AG20443 (cell line): ENCODE results near the gene SYTL2.
"Not testable (repeated sequence)": the region's sequence is repeated elsewhere in the genome, so short reads cannot be mapped to it uniquely, and the experiment has no call there.

ENCODE experiments used
- DNase-seq: peaks from one replicate; pipeline ENCODE4 v3.0.0; 2012; ENCODE audit warnings: low spot score, mixed read lengths

The SYTL2 gene

DNA sequence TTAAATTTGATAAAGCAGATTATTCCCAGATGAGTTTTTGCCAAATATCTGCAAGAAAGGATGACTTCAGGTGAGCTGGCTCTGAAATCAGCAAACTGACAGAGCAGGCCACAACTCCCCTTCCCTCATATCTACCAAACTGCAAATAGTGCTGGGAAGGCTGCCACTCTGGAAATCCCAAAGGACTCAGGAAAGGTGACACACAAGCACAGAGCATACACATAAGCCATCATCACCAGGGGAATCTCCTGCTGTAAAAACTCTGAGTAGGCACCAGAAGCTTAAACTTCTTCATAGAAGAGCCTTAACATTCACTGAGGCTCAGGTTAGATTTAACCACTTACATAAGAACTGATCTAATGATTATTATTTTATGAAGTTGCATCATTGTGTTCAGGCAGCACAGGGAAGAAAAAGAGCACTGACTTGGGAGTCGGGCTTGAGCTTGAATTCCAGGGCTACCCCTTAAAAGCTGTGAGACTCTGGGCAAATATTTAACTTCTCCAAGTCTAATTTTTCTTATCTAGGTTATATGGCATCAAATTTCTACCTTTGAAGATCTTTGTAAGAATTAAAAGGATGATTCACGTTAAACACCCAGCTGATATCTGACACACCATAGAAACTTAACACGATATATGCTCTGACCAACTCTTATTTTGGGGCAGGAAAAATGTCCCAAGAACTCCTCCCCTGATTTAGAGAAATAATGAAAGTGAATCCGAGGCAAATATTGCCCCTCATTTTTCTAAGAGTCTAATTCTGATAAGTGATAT lies 15.0 kb downstream of the SYTL2 start:
- no peak for DNase-seq

DNA sequence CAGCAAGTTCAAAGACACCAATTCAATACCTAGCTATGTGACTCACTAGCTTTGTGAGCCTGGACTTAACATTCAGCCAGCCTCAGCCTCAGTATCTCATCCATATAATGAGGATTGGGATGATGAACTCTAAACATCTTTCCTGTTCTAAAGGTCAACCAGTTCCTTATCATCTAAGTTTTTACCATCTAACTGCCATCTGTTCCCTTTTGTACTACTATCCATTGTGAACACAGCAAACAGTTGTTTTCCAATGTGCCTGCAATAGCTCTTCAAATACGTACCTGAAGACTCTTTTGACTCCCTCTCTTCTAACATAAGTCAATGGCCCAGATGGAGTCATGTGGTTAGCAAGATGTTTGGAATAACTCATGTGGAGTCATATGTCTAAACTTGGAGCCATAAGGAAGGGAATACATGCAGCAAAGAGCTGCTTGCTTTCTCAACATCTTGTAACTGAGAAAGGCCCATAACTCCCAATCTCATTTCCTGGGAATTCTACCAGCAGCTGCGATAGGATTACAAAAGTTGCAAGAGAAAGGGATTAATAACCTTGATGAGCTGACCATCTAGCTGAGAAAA lies 19.4 kb downstream of the SYTL2 start:
- DNase-seq, result no peak

GRCh38 chr11:85787809-85788760 lies 22.9 kb downstream of the SYTL2 start:
- no peak for DNase-seq

DNA sequence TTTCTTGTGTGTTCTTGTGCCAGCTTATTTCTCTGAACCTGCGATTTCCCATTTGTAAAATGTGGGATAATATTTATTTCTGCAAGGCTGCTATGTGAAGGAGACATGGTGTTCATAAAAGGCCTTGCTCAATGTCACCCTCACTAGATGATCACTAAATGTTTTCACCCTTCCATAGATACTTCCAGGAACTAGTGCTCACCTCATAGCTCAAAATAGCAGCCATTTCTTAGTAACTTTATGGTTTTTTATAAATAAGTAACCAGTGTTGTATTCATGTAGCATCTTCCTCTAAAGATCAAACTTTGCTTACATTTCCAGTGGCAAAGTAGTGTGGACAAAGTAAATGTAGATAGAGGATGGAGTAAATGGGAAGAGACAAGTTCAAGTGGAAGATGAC lies 23.8 kb downstream of the SYTL2 start:
- DNase-seq, result no peak

DNA sequence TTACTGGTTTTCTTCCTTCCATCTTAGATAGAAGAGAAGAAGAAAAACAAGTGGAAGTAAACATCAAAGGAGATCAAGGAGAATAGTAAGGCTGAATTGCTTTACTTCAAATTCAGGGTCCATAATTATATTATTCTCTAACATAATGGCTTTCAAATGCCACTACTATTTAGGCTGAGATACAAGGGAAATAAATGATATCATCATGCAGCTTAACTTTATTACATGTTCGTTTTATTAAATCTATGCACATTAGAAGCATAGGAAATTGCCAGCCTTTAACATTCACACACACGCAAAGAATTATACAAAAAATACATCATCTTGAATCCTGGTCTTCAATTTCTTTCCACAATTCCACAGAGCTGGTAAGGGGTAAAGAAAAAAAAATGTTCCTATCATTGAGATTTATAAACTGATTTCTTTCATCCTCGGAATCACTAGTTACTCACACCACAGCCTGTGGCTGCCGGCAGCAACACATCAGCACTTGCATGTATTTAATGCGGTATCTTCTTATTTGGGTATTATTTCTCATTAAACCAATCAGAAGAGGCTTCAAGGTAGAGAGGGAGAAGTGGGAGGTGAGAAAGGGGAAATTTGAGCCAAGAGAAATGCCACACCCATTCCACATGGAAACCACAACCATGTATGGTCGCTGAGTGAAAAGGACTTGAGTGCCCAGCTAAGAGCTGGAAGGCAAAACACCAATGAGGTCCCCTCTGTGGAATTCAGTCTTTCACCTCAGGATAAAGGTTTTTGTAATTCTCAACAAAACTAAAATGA lies 26.3 kb downstream of the SYTL2 start:
- no peak for DNase-seq

- no peak for DNase-seq
These were observed 27.2 kb downstream of the SYTL2 start for GRCh38 chr11:85783758-85784157.

DNA sequence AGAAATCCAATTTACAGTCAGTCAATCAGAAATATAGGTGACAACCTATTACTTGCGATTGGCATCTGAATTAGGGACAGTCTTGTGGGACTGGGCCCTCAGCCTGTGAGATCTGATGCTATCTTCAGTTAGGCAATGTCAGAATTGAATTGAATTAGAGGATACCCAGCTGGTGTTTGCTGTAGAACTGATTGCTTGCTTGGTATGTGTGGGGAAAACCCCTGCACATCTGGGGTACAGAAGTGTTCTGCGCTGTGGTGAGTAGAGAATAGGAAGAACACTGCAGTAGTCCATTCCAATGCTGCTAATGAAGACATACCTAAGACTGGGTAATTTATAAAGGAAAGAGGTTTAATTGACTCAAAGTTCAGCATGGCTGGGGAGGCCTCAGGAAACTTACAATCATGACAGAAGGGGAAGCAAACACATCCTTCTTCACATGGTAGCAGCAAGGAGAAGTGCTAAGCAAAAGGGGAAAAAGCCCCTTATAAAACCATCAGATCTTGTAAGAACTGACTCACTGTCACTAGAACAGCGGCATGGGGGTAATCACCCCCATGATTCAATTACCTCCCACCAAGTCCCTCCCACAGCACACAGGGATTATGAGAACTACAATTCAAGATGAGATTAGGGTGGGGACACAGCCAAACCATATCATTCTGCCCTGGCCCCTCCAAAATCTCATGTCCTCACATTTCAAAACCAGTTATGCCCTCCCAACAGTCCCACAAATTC lies 30.0 kb downstream of the SYTL2 start:
- not testable (repeated sequence) for DNase-seq

GRCh38 chr11:85779956-85780640 lies 30.8 kb downstream of the SYTL2 start:
- DNase-seq, result peak; percentile 21

DNA sequence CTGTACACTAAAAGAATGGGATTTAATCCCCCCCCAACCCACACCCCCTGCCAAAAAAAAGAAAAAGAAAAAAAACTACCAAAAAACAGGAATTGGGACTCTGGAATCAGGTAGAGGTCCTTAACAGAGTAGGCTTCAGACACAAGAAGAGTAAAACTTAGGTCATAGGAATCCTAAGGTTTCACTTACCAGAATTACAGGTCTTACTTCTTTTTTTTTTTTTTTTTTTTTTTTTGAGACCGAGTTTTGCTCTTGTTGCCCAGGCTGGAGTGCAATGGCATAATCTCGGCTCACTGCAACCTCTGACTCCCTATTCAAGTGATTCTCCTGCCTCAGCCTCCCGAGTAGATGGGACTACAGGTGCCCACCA lies 33.4 kb downstream of the SYTL2 start:
- DNase-seq, result not testable (repeated sequence)

GRCh38 chr11:85776951-85777602 lies 33.9 kb downstream of the SYTL2 start:
- DNase-seq, result no peak

DNA sequence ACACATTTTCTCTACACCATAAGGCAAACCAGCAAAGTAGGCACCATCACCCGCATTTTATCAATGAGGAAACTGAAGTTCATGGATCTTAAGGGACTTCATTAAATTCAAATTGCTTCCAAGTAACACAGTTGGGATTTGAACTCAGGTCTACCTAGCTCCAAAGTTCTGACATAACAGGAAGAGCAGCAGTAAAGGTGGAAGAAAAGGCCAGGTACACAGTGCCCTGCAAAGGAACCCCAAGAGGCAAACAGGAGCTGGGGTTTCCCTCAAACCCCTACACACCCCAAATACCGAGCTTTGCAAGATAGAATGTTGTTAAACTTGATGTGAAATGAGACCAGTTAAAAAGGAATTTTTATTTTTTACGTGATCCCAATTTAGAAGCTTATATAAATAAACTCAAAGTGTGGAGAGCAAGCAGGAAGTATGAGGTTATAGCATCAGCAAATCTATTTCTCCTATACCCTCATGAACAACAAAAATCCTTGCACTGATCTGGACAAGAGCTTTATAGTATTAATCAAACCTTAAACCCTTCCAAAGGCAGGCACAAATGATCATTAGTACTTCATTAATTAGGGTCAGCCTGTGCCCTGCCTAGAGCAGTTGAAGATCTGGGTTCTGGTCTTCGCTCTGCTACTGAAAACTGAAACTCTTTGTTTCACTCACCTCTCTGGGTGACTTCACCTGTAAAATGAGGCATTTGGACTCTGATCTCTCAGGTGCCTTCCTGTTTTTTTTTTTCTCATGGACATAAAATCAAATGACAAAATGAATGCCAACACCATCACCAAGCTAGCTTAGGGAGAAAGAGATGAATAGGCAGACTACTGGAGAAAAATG lies 36.5 kb downstream of the SYTL2 start:
- DNase-seq, result no peak

GRCh38 chr11:85772695-85773094 lies 38.2 kb downstream of the SYTL2 start:
- DNase-seq, result peak; percentile 36

- DNase-seq, result no peak
These were observed 39.4 kb downstream of the SYTL2 start for GRCh38 chr11:85771568-85771967.

DNA sequence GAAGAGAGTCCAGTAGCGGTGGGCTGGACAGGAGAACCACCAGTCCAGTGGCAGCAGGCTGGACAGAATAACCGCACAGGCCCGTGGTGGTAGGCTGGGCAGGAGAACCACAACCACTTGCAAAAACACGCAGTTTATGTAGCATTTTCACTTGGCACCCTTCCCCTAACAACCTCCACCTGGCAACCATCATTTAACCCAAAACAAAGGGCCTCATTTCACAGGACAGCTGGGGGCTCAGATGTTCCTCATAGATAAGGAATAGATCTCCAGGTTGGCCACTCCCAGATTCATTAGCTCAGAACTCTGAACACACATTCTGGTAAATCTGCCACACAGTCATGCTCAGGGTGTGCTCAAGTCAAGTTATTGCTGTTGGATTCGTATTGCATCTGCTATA lies 41.2 kb downstream of the SYTL2 start:
- DNase-seq, result no peak

DNA sequence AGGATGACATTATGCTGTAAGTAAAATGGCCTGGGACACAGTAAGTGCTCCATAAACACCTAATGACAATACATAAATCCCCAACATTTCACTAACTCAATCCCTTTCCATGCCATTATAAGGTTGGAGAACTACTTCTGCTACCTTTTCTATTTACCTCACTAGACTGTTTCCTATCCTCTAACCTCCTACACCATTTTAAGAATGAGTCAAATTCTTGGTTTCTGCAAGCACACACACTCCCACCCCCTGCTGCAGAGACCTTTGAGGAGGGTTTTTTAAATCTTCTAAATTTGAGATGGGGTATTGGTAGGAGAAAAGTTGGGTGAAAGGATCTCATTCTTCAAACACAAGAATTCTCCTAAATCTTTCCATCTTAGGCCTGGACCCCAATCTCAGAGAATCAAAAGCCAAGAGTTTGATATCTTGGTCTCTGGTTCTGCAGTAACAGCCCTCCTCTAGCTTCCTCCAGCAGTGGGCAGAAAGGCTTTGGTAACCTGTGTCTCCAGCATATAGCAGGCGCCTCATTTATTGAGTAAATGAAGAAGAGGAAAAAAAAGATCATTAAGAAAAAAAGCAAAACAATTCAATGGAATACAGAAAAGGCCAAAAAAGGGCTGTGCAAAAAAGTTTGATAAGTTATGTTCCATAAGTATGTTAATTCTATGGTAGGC lies 42.3 kb downstream of the SYTL2 start:
- no peak for DNase-seq

GRCh38 chr11:85767246-85767945 lies 43.5 kb downstream of the SYTL2 start:
- DNase-seq, result no peak

GRCh38 chr11:85766721-85767161 lies 44.2 kb downstream of the SYTL2 start:
- peak; percentile 57 for DNase-seq

DNA sequence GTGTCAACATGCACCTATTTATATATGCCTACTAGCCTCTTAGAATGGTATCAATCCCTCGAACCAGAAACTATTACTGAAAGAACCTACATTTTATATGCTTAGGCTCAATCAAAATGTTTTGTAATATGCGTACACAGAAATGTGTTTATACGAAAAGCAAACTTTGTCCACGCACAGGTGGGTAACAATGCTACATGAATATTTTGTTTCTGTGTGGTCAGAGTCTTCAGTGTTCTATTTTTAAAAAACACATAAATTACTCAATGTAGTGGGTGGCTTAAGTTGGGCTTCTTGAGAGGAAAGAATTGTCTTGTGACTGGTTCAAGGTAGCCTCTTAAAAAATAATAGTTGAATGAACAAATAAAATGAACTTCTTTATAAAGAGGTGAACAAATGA lies 46.1 kb downstream of the SYTL2 start:
- no peak for DNase-seq
